Peyer's patch (tissue), 4 donors: ENCODE results near the gene ZNF329.

Experiments
- CTCF ChIP-seq, 6 experiments: fragments of 450-650 bp in 4 of 6; fragments of 200-600 bp in 2 of 6; sonication (generic) in 1 of 6; IDR thresholded peaks; one replicate each; pipeline ENCODE4 v1.5.1; 2017 to 2019; ENCODE audit warnings: antibody characterized with exemption in 6 of 6, mild to moderate bottlenecking in 3 of 6, moderate library complexity in 1 of 6
- POLR2A ChIP-seq, 2 donors: fragments of 450-650 bp; IDR thresholded peaks; one replicate each; pipeline ENCODE4 v1.5.1; 2017; ENCODE audit warnings: antibody characterized with exemption in 2 of 2, mild to moderate bottlenecking in 2 of 2, moderate library complexity in 2 of 2

- no peak for TF ChIP-seq CTCF (IDR thresholded peaks at IDR 0.05)
- no peak for TF ChIP-seq POLR2A (IDR thresholded peaks at IDR 0.05)
Measured at GRCh38 chr19:58182577-58182988, 32.0 kb upstream of the ZNF329 start.
